ENCODE results near the gene CNOT1. TPM values are rescaled to one million over a fixed set of nuclear protein-coding genes. Genes with fewer than 3 reads are reported as not detected.
"Not testable (repeated sequence)": the region's sequence is repeated elsewhere in the genome, so short reads cannot be mapped to it uniquely, and the experiment has no call there.

The CNOT1 gene
- 141 TPM for total RNA-seq
- polyA plus RNA-seq, result 74.4 TPM

DNA sequence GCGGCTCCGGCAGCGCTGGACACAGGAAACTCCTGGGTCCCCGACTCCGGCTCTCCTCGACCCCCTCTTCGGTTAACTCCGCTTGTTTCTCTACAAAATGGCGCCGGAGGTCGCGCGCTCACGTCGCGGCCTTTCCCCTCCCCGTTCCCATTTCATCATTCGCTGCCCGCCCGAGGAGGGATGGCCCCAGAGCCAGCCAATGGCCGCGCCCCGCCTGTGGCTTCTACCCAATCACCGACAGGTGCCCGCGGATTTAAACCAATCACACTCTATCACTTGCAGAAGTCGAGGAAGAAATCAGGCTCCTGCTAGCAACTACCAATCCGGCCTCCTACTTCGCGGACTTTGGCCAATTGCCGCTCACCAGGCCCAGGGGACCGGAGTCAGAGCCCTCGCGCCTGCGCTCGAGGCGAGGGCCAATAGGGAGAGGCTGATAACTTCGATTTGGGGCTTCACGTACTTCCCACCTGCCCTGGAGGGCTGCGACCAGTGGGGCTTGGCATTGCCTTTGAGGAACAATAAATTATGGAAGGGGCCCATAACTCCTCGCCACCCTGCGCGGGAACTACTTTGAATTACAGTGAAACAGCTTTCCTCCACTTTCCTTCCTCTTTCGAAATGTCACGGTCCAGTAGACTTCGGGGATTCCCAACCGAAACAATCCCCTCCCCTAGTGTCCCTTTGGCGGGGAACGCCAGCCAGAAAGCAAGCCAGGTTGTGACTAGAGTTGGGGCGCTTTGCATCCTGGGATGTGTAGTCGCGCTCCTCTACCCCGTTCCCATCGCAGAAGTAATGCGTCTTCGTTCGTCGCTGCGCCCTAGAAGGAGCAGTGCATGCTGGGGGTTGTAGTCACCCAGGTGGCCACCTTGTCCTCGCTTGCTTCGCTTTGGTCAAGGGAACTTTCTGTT lies at the start of gene CNOT1:
CNOT1 (minus strand) TSS at position 94 of the 908 bp plus-strand sequence. CDS start 30,489 bp downstream, outside the sequence.
- Histone ChIP-seq H3K27ac (ENCODE audit: low read depth) (peak within 1 kb of the TSS; percentile 96), H3K36me3 (ENCODE audit: insufficient read depth) (no peaks in the 10 kb centered on the region), H3K4me1 (ENCODE audit: insufficient read depth) (peaks cover 2% of the 10 kb centered on the region), H3K4me3 (ENCODE audit: low read depth, low read length) (peak within 1 kb of the TSS; percentile 70)
- WGBS, result under 1% methylated on average over 61 of the region's 61 CpGs
- peak; percentile 98 for DNase-seq (ENCODE audit: extremely low spot score)

DNA sequence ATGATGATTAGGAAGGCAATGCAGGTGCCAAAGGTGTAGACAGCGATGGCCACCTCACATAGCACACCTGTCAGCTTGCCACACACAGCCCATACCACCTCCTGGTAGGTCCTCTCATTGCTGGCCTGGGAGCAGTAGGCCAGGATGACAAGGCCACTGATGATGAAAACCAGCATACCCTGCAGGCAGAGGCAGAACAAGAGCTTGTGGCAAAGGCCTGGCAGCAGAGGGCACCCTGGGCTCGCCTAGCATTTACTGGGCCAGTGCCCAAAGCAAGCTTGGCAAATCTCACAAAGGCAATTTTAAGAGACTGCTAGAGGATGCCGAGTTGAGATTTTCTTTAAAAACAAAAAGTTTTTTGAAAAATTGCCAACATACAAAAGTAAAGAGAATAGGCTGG lies 49.1 kb upstream of the CNOT1 start:
- Histone ChIP-seq H3K36me3 (ENCODE audit: insufficient read depth) (no peaks in the 10 kb centered on the region), H3K4me1 (ENCODE audit: insufficient read depth) (no peaks in the 10 kb centered on the region), H3K27ac (ENCODE audit: low read depth) (no peak overlapping the region), H3K4me3 (ENCODE audit: low read depth, low read length) (no peak overlapping the region)
- WGBS, result 68% methylated on average over 3 of the region's 3 CpGs
- no peak for DNase-seq (ENCODE audit: extremely low spot score)

DNA sequence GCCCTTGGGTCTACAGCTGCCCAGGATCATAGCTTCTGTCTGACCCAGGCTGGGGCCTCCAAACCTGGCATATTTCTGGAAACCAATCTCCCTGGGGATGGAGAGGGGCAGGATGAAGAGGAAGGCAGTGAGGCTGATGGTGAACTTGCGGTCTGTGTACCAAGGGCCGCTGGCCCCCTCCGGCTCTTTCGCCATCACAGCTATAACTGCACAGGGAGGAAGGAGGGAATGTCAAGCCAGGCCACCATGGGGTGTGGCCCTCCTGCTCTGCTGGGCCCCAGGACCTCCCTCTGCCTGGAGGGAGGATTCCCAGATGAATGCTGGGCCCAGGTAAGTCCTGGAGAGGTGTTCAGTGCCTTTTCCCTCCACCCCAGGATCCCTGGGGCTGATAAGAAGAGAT lies 48.6 kb upstream of the CNOT1 start:
- no peak overlapping the region for H3K27ac ChIP-seq (ENCODE audit: low read depth)
- no peak overlapping the region for H3K4me3 ChIP-seq (ENCODE audit: low read depth, low read length)
- DNase-seq (ENCODE audit: extremely low spot score), result no peak
- H3K36me3 ChIP-seq (ENCODE audit: insufficient read depth), result no peaks in the 10 kb centered on the region
- no peaks in the 10 kb centered on the region for H3K4me1 ChIP-seq (ENCODE audit: insufficient read depth)
- 97% methylated on average over 4 of the region's 4 CpGs for WGBS

DNA sequence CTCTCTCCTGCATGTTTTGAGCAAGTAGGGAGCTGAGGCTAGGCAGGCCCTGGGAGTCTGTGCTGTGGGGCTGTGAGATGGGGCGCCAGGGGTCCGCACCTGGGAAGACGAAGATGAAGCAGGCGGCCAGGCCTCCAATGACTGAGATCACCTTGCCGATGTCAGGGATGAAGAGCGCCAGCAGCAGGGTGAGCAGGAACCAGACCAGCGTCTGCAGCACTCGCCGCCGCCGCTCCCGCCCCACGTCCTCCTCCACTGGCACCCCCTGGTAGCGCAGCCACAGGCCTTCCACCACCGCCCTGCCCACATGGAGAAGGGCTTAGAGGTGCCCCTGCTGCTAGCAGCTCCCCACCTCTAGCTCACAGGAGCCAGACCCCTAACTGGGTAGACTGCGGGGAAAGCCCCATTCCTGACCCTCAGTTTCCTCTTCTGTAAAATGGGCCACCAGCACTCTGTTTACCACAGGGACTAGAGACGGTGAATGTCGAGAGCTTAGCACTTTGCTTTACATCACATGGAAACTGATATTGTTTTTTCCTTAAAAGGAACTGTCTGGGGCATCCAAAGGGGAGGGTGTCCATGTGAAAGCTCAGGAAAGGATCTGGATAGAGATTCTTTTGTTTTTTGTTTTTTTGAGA lies 41.4 kb upstream of the CNOT1 start:
- DNase-seq (ENCODE audit: extremely low spot score), result no peak
- no peaks in the 10 kb centered on the region for H3K36me3 ChIP-seq (ENCODE audit: insufficient read depth)

DNA sequence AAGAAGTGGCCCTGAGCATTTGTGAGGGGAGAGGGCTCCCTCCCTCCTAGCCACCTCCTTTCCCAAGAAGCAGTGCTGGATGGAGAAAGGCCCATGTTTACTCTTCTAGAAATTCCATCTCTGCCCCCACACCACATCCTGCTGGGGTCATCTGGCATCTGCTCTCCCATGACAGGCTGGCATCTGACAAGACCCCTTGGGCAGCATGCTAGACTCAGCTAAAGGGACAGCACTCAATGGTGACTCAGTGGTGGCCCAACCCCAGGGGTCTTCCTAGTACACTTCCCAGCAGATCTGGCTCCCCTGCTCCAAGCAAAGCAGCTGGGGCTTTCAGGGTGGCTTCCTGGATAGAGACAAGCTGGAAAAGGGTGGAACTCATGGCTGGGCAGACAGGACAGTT lies 40.6 kb upstream of the CNOT1 start:
- no peak overlapping the region for H3K27ac ChIP-seq (ENCODE audit: low read depth)
- H3K4me3 ChIP-seq (ENCODE audit: low read depth, low read length), result no peak overlapping the region
- DNase-seq (ENCODE audit: extremely low spot score), result no peak
- H3K36me3 ChIP-seq (ENCODE audit: insufficient read depth), result no peaks in the 10 kb centered on the region
- no peaks in the 10 kb centered on the region for H3K4me1 ChIP-seq (ENCODE audit: insufficient read depth)

More for the DNA sequence above, 41.4 kb upstream of the CNOT1 start:
- Histone ChIP-seq H3K4me3 (ENCODE audit: low read depth, low read length) (no peak overlapping the region), H3K4me1 (ENCODE audit: insufficient read depth) (no peaks in the 10 kb centered on the region), H3K27ac (ENCODE audit: low read depth) (no peak overlapping the region)
- 96% methylated on average over 18 of the region's 18 CpGs for WGBS

DNA sequence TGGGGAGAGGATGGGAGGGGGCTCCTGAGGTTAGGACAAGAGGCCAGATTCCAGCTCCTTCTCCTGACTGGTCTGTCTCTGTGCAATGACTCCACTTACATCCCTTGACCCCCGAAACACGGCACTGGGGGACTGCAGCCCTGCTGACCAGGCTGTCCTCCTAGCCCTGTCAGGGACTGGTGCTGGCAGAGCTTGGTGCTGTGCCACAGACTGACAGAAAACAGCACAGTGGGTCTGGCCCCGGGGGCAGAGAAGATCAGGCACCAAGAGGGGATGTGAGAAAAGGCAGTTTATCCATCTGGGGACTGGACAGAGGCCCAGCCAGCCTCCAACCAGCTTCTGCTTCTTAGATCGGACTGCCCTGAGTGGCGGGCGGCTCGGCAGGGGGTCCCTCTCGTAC lies 35.6 kb upstream of the CNOT1 start:
- 78% methylated on average over 8 of the region's 8 CpGs for WGBS

DNA sequence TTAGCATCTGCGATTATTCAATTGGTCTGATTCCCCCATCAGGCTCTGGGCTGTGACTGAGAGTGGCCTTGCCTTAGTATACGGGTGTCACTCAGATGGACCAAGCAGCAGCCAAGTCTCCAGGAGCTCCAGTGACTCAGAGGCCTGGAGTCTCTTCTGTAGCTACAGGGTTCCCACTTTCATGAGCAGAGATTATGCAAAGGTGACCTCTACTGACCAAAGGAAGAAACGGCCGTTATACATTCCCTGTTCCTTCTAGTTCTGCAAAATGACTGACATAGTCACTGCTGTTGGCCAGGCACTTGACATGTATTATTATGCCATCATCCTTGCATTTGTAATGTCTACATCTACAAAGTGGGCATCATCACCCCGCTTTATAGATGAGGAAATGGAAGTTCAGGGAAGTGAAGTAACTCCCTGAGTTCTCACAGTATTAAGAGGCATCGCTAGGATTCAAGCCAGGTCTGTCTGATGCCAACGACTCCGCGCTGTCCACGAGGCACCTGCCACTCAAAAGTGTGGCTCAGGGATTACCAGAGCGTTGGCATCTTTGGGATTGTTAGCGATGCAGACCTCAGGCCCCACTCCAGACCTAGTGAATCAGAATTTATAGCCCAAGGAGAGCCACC lies 31.7 kb upstream of the CNOT1 start:
- Histone ChIP-seq H3K36me3 (ENCODE audit: insufficient read depth) (no peaks in the 10 kb centered on the region), H3K27ac (ENCODE audit: low read depth) (no peak overlapping the region), H3K4me1 (ENCODE audit: insufficient read depth) (no peaks in the 10 kb centered on the region), H3K4me3 (ENCODE audit: low read depth, low read length) (no peak overlapping the region)
- 39% methylated on average over 12 of the region's 12 CpGs for WGBS
- peak; percentile 26 for DNase-seq (ENCODE audit: extremely low spot score)

More for the DNA sequence above, 35.6 kb upstream of the CNOT1 start:
- Histone ChIP-seq H3K4me1 (ENCODE audit: insufficient read depth) (no peaks in the 10 kb centered on the region), H3K4me3 (ENCODE audit: low read depth, low read length) (no peak overlapping the region), H3K36me3 (ENCODE audit: insufficient read depth) (no peaks in the 10 kb centered on the region), H3K27ac (ENCODE audit: low read depth) (no peak overlapping the region)
- no peak for DNase-seq (ENCODE audit: extremely low spot score)

DNA sequence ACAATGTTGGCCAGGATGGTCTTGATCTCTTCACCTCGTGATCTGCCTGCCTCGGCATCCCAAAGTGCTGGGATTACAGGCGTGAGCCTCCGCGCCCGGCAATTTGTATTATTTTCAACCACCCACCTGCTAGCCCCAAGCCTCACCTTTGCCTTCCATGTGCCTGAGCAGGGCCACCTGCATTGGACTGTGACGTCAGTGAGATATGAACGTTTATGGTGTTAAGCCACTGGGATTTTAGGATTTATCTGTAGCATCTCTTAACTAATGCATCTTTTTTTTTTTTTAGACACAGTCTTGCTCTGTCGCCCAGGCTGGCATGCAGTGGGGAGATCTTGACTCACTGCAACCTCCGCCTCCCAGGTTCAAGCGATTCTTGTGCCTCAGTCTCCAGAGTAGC lies 30.3 kb upstream of the CNOT1 start:
- not testable (repeated sequence) for H3K27ac ChIP-seq (ENCODE audit: low read depth); H3K36me3 ChIP-seq (ENCODE audit: insufficient read depth); DNase-seq (ENCODE audit: extremely low spot score); H3K4me3 ChIP-seq (ENCODE audit: low read depth, low read length); H3K4me1 ChIP-seq (ENCODE audit: insufficient read depth)
- 77% methylated on average over 11 of the region's 11 CpGs for WGBS

DNA sequence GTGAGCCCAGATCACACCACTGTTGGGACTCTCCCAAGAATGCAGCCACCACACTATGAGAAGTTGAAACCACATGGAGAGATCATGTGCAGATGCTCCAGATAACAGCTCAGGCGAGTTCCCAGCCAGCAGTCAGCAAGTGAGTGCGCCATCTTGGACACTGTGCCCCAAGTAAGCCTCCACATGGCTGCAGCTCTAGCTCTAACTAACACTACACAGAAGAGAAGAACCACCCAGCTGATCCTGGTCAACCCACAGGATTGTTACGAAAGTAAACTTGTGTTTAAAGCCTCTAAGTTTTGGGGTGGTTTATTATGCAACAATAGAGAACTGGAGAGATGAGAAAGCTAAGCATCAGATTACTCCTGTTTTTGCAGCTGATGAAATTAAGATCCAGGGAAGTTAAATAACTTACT lies 29.2 kb upstream of the CNOT1 start:
- no peak for DNase-seq (ENCODE audit: extremely low spot score)
- 79% methylated on average over 3 of the region's 3 CpGs for WGBS
- Histone ChIP-seq H3K4me3 (ENCODE audit: low read depth, low read length) (no peak overlapping the region), H3K27ac (ENCODE audit: low read depth) (no peak overlapping the region), H3K4me1 (ENCODE audit: insufficient read depth) (no peaks in the 10 kb centered on the region), H3K36me3 (ENCODE audit: insufficient read depth) (no peaks in the 10 kb centered on the region)

DNA sequence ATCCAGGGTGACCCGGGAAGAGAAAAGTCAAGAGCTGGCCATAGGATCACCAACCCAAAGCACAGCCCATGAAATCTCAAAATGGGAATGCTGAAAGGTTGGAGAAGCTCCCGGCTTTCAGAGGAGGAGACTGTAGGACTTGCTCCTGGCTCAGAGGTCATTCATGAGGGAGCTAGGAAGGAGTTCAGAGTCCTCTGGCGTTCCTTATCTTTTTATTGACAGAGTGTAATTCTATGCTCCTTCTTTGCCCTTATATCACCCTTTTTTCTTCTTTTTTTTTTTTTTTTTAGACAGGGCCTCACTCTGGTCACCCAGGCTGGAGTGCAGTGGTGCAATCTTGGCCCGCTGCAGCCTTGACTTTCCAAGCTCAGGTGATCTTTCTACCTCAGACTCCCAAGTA lies 27.3 kb upstream of the CNOT1 start:
- Histone ChIP-seq H3K36me3 (ENCODE audit: insufficient read depth) (no peaks in the 10 kb centered on the region), H3K27ac (ENCODE audit: low read depth) (no peak overlapping the region), H3K4me1 (ENCODE audit: insufficient read depth) (no peaks in the 10 kb centered on the region), H3K4me3 (ENCODE audit: low read depth, low read length) (no peak overlapping the region)
- no peak for DNase-seq (ENCODE audit: extremely low spot score)
- WGBS, result 78% methylated on average over 4 of the region's 4 CpGs

DNA sequence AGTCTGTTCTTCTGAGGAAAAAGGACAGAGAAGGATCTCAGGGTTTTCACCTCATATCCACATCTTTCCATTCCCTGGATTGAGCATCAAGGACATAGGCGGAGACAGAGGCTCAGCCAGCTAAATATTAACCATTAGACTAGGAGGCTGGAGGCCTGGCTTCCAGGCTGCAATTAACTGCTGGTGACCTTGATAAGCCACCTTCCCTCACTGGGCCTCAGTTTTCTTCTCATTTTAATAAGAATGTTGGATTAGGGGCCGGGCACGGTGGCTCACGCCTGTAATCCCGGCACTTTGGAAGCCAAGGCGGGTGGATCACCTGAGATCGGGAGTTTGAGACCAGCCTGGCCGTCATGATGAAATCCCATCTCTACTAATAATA lies 25.6 kb upstream of the CNOT1 start:
- no peaks in the 10 kb centered on the region for H3K36me3 ChIP-seq (ENCODE audit: insufficient read depth)
- H3K27ac ChIP-seq (ENCODE audit: low read depth), result no peak overlapping the region
- 87% methylated on average over 8 of the region's 8 CpGs for WGBS
- DNase-seq (ENCODE audit: extremely low spot score), result no peak
- no peak overlapping the region for H3K4me3 ChIP-seq (ENCODE audit: low read depth, low read length)
- H3K4me1 ChIP-seq (ENCODE audit: insufficient read depth), result no peaks in the 10 kb centered on the region

DNA sequence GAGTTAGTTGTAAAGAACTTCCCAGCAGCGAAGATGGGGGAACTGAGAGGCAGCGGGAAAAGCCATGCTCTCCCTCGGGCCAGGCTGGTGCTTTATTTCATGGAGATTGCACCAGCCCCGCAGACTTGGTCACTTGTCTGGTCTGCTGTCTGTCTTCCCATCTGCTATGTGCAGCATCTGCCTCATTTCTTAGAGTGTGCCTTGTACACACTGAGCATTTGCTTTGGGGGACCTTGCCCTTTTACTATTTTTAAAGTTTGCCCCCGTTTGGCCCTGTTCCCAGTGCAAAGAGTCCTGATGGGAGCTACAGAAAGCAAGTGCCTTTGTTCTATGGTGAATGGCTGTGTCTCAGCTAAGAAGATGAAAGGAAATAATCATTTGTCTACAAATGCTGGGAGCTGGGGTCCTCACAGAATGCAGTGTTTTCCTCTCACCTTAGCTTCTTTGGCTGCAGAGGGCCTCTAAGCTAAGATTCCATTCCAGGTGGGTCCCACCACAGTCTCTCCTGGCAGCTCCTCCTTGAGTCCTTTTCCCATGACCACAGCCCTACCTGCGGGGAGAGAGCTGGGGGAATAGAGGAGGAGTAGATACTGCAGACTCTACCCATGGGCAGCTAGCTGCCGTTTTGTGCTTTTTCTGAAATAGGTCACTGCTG lies 25.1 kb upstream of the CNOT1 start:
- no peak overlapping the region for H3K27ac ChIP-seq (ENCODE audit: low read depth)
- no peak for DNase-seq (ENCODE audit: extremely low spot score)
- no peaks in the 10 kb centered on the region for H3K4me1 ChIP-seq (ENCODE audit: insufficient read depth)
- 76% methylated on average over 7 of the region's 7 CpGs for WGBS
- no peak overlapping the region for H3K4me3 ChIP-seq (ENCODE audit: low read depth, low read length)
- H3K36me3 ChIP-seq (ENCODE audit: insufficient read depth), result no peaks in the 10 kb centered on the region

DNA sequence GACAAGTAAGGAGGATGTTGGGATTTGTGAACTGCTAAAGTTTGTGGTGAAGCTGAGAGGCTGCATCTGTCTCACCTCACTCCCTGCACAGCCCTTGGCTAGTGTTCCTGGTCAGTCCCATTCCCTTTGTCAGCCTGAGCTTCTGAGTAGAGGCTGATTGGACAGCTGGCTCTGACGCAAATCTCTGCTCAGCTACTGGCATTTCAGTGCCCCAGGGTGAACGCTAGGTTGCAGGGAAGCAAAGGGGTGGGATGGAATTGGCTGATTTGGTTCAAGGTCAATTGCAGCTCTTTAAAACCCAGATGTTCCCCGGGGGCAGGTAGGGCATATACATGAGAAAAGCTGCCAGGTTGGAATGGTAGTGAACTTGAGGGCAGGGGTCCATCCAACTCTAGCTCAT lies 23.1 kb upstream of the CNOT1 start:
- no peak overlapping the region for H3K4me3 ChIP-seq (ENCODE audit: low read depth, low read length)
- DNase-seq (ENCODE audit: extremely low spot score), result no peak
- no peaks in the 10 kb centered on the region for H3K36me3 ChIP-seq (ENCODE audit: insufficient read depth)
- no peaks in the 10 kb centered on the region for H3K4me1 ChIP-seq (ENCODE audit: insufficient read depth)
- 22% methylated on average over 3 of the region's 3 CpGs for WGBS
- no peak overlapping the region for H3K27ac ChIP-seq (ENCODE audit: low read depth)
